ENCODE measurements around the gene TRIP4.

DNA sequence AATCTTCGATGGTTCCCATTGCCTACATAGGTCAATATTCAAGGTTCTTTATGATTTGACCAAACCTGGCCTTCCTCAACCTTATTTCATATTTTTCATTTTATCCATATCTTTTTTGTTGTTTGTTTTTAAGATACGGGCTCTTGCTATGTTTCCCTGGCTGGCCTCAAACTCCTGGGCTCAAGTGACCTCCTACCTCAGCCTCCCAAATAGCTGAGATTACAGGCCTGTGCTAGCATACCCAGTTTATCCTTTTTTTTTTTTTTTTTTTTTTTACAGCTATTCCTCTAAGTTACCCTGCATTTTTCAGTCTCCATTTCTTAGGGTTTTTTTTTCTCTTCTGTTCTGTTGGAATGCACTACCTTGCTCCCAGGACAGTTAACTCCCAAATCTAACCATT, 87.2 kb downstream of the TRIP4 start:
- TF ChIP-seq, protein P1, sequence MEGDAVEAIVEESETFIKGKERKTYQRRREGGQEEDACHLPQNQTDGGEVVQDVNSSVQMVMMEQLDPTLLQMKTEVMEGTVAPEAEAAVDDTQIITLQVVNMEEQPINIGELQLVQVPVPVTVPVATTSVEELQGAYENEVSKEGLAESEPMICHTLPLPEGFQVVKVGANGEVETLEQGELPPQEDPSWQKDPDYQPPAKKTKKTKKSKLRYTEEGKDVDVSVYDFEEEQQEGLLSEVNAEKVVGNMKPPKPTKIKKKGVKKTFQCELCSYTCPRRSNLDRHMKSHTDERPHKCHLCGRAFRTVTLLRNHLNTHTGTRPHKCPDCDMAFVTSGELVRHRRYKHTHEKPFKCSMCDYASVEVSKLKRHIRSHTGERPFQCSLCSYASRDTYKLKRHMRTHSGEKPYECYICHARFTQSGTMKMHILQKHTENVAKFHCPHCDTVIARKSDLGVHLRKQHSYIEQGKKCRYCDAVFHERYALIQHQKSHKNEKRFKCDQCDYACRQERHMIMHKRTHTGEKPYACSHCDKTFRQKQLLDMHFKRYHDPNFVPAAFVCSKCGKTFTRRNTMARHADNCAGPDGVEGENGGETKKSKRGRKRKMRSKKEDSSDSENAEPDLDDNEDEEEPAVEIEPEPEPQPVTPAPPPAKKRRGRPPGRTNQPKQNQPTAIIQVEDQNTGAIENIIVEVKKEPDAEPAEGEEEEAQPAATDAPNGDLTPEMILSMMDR (conservative IDR thresholded peaks at IDR 0.05 in 1 of 2, IDR thresholded peaks at IDR 0.05 in 1 of 2; ENCODE audit: extremely low read depth in 1 of 2, insufficient read depth in 1 of 2, low read depth in 1 of 2, low read length in 2 of 2): no peak
- no peak for TF ChIP-seq EZH2 (IDR thresholded peaks at IDR 0.05; ENCODE audit: borderline replicate concordance, low read length)
